Erythroblast (primary cell): ENCODE measurements around the gene PMM1.

ENCODE experiments used
- GATA1 ChIP-seq: IDR thresholded peaks from 2 replicates; pipeline ENCODE4 v1.6.1; 2011; ENCODE audit warnings: low read depth, mild to moderate bottlenecking, control low read depth, low read length, moderate library complexity
- POLR2A ChIP-seq: IDR thresholded peaks from 2 replicates; pipeline ENCODE4 v1.6.1; 2011; ENCODE audit warnings: mild to moderate bottlenecking, low read length

- TF ChIP-seq POLR2A (no peak), GATA1 (no peak)
Measured at GRCh38 chr22:41528132-41528766, 61.4 kb downstream of the PMM1 start.
